Lower lobe of right lung (tissue), 2 donors: ENCODE data around the gene MICB. TPM values are rescaled to one million over a fixed set of nuclear protein-coding genes. Genes with fewer than 3 reads are reported as not detected.
A peak's percentile ranks its signal among the peaks of the same experiment; 100 is the strongest.

Source experiments
- ATAC-seq, 2 donors: fragments of 200-7000 bp; cut with Tn5 transposase; one replicate each; pipeline ENCODE4 v1.9.1; 2020 to 2022; ENCODE audit warnings: mild to moderate bottlenecking in 2 of 2, moderate library complexity in 2 of 2
- DNase-seq: peaks from one replicate; pipeline ENCODE4 v3.0.0-alpha.2; 2020
- H3K27ac ChIP-seq: fragments of 200-600 bp; one replicate; pipeline ENCODE4 v1.8.0; 2022
- H3K27me3 ChIP-seq: fragments of 200-600 bp; one replicate; pipeline ENCODE4 v1.8.0; 2022; ENCODE audit warnings: low read depth
- H3K36me3 ChIP-seq: fragments of 200-600 bp; one replicate; pipeline ENCODE4 v1.8.0; 2022; ENCODE audit warnings: mild to moderate bottlenecking
- H3K4me1 ChIP-seq: fragments of 200-600 bp; one replicate; pipeline ENCODE4 v1.8.0; 2022
- H3K4me3 ChIP-seq: fragments of 200-600 bp; one replicate; pipeline ENCODE4 v1.8.0; 2022; ENCODE audit warnings: mild to moderate bottlenecking
- H3K9me3 ChIP-seq: fragments of 200-600 bp; one replicate; pipeline ENCODE4 v1.8.0; 2022
- intact Hi-C: fragments of 100-400 bp; cut with DNase I; formaldehyde crosslinking; loops from one replicate; pipeline ENCODE4 v1.11.0; 2022
- total RNA-seq: library from RNA; stranded (reverse); fragmentation: NEBNext Ultra II Directional; extraction: Animal tissue kit (Norgen Biotek cat#: 25700); gene quantifications from one replicate; pipeline ENCODE4 v1.2.1, GENCODE V29; 2021
- TF ChIP-seq, protein P1 (sequence below): fragments of 200-600 bp; IDR thresholded peaks from one replicate; pipeline ENCODE4 v1.8.0; 2022; ENCODE audit warnings: antibody characterized with exemption, mild to moderate bottlenecking
- donor health status: DM: no; HTN: yes; CAD: no; lungs with severe emphysema.

Gene MICB
- total RNA-seq, 1 donor from 2014 or later = 13.8 TPM

GRCh38 chr6:31465185-31465536 is 32.8 kb upstream of the MICB start:
- intact Hi-C loops = no loop called here
- Histone ChIP-seq H3K9me3 (no peaks in the 10 kb centered on the region), H3K27ac (no peak overlapping the region), H3K4me1 (peaks cover 45% of the 10 kb centered on the region), H3K27me3 (no peaks in the 10 kb centered on the region), H3K36me3 (no peaks in the 10 kb centered on the region), H3K4me3 (peak overlapping the region; percentile 67)
- DNase-seq (no peak), ATAC-seq (no peak)
- TF ChIP-seq, protein P1, sequence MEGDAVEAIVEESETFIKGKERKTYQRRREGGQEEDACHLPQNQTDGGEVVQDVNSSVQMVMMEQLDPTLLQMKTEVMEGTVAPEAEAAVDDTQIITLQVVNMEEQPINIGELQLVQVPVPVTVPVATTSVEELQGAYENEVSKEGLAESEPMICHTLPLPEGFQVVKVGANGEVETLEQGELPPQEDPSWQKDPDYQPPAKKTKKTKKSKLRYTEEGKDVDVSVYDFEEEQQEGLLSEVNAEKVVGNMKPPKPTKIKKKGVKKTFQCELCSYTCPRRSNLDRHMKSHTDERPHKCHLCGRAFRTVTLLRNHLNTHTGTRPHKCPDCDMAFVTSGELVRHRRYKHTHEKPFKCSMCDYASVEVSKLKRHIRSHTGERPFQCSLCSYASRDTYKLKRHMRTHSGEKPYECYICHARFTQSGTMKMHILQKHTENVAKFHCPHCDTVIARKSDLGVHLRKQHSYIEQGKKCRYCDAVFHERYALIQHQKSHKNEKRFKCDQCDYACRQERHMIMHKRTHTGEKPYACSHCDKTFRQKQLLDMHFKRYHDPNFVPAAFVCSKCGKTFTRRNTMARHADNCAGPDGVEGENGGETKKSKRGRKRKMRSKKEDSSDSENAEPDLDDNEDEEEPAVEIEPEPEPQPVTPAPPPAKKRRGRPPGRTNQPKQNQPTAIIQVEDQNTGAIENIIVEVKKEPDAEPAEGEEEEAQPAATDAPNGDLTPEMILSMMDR = no peak

- Histone ChIP-seq H3K27ac (no peak overlapping the region), H3K36me3 (no peaks in the 10 kb centered on the region), H3K4me3 (peak overlapping the region; percentile 67), H3K27me3 (no peaks in the 10 kb centered on the region), H3K4me1 (peaks cover 50% of the 10 kb centered on the region), H3K9me3 (no peaks in the 10 kb centered on the region)
- TF ChIP-seq, protein P1 = no peak
- intact Hi-C loops = no loop called here
- DNase-seq (no peak), ATAC-seq (no peak)
These were observed 32.2 kb upstream of the MICB start for GRCh38 chr6:31465718-31466117.

DNA sequence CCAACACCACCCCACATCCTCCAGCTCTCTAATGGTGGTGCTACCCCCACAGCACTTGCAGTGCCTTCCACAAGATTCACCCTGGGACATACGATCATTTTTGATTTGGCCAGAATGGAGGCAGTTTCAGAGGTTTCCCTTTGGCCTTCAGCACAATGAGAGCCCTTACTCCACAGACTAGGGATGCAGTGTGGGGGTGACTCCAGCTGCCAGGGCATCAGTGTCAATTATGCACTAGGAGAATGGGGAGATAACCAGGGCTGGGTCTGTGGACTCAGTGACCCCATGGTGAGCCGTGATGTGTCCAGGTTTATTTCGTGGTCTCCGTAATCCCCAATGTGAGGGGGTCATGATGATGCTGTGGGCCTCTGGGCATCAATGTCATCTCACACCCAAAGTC is 31.5 kb upstream of the MICB start:
- no peak for ATAC-seq
- peaks cover 52% of the 10 kb centered on the region for H3K4me1 ChIP-seq
- no peak overlapping the region for H3K27ac ChIP-seq
- no peaks in the 10 kb centered on the region for H3K9me3 ChIP-seq
- TF ChIP-seq, protein P1 = no peak
- H3K27me3 ChIP-seq = no peaks in the 10 kb centered on the region
- no peaks in the 10 kb centered on the region for H3K36me3 ChIP-seq
- intact Hi-C loops = no loop called here
- DNase-seq = no peak
- no peak overlapping the region for H3K4me3 ChIP-seq

GRCh38 chr6:31467151-31467550 is 30.8 kb upstream of the MICB start:
- no peak overlapping the region for H3K27ac ChIP-seq
- no peaks in the 10 kb centered on the region for H3K27me3 ChIP-seq
- intact Hi-C loops = no loop called here
- DNase-seq (no peak), ATAC-seq (no peak)
- TF ChIP-seq, protein P1 = no peak
- no peaks in the 10 kb centered on the region for H3K9me3 ChIP-seq
- no peaks in the 10 kb centered on the region for H3K36me3 ChIP-seq
- no peak overlapping the region for H3K4me3 ChIP-seq
- H3K4me1 ChIP-seq = peaks cover 50% of the 10 kb centered on the region

GRCh38 chr6:31468311-31468710 is 29.6 kb upstream of the MICB start:
- H3K4me3 ChIP-seq = no peak overlapping the region
- ATAC-seq = no peak
- H3K4me1 ChIP-seq = peaks cover 44% of the 10 kb centered on the region
- H3K9me3 ChIP-seq = no peaks in the 10 kb centered on the region
- TF ChIP-seq, protein P1 = no peak
- H3K36me3 ChIP-seq = no peaks in the 10 kb centered on the region
- intact Hi-C loops = no loop called here
- no peak for DNase-seq
- no peaks in the 10 kb centered on the region for H3K27me3 ChIP-seq
- H3K27ac ChIP-seq = no peak overlapping the region

- TF ChIP-seq, protein P1 = no peak
- Histone ChIP-seq H3K4me3 (no peak overlapping the region), H3K9me3 (no peaks in the 10 kb centered on the region), H3K4me1 (peaks cover 36% of the 10 kb centered on the region), H3K27me3 (no peaks in the 10 kb centered on the region), H3K36me3 (no peaks in the 10 kb centered on the region), H3K27ac (no peak overlapping the region)
- ATAC-seq (no peak), DNase-seq (no peak)
- intact Hi-C loops = no loop called here
These were observed 27.1 kb upstream of the MICB start for GRCh38 chr6:31470801-31471200.
